ENCODE results near the gene DNAI7. TPM values are rescaled to one million over a fixed set of nuclear protein-coding genes. Genes with fewer than 3 reads are reported as not detected.

Gene DNAI7
- total and polyA plus RNA-seq, 3 donors from 2014 or later = 10.1 to 22.6 (median 21.0) TPM

DNA sequence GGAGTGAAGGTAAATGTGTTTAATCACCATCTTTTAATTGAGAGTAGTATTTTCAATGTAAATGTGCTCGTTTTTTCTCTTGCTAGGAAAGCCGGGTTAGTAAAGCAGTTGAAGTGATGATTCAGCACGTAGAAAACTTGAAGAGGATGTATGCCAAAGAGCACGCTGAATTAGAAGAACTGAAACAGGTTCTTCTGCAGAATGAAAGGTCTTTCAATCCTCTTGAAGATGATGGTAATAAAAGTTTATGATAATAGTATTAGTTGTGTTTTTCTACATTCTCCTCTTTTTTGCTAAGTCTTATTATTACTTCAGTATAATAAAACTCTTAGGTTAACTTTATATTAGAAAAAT lies 93.9 kb downstream of the DNAI7 start:
- DNase-seq = no peak
- WGBS, 2 donors = 79 to 82% methylated on average over 4 of the region's 4 CpGs
- Histone ChIP-seq H3K4me1 (no peaks in the 10 kb centered on the region), H3K27ac (no peak overlapping the region), H3K36me3 (ENCODE audit: low read depth, missing control alignments) (no peaks in the 10 kb centered on the region), H3K4me3 (no peak overlapping the region), H3K9me3 (no peaks in the 10 kb centered on the region), H3K27me3 (no peaks in the 10 kb centered on the region)
- intact Hi-C loops (cut with DNase I; ENCODE audit: low total_unique reads) = no loop called here
- TF ChIP-seq POLR2A (IDR thresholded peaks at IDR 0.05) = no peak
- TF ChIP-seq, protein P1, sequence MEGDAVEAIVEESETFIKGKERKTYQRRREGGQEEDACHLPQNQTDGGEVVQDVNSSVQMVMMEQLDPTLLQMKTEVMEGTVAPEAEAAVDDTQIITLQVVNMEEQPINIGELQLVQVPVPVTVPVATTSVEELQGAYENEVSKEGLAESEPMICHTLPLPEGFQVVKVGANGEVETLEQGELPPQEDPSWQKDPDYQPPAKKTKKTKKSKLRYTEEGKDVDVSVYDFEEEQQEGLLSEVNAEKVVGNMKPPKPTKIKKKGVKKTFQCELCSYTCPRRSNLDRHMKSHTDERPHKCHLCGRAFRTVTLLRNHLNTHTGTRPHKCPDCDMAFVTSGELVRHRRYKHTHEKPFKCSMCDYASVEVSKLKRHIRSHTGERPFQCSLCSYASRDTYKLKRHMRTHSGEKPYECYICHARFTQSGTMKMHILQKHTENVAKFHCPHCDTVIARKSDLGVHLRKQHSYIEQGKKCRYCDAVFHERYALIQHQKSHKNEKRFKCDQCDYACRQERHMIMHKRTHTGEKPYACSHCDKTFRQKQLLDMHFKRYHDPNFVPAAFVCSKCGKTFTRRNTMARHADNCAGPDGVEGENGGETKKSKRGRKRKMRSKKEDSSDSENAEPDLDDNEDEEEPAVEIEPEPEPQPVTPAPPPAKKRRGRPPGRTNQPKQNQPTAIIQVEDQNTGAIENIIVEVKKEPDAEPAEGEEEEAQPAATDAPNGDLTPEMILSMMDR (IDR thresholded peaks at IDR 0.05) = no peak

DNA sequence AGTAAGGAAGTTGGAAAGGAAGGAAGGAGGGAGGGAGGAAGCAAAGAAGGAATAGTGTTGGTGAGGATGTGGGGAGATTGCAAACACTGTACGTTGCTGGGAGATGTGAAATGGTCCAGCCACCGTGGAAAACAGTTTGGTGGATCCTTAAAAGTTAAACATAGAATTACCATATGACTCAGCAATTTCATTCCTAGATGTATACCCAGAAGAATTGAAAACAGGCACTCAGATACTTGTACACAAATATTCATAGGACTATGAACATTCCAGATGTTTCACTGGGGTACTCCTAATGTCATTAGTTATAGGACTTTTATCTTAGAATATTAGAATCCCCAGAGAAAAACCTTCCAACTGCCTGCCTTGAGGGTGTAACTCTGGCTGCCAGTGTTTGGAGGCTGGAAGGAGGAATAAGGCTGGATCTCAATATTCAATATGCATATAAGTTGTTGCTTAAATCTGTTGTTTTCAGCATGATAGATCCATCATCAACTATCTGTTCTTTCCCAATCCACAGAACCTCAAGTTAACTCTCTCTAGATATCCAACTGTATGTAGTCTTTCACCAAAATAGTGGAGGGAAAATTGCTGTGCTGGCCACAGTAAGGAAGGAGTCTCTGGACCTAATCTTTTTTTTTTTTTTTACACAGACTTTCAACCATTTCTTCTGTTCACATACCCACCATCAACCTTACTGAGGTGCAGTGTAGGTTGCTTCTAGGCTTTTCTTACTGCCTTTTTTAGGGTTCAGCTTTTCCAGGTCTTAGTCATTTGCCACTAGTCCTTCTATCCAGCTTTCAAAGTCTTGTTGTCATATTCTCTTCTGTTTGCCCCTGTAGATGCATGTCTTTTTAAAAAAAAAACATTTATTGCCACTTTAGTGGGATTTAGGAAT lies 94.5 kb downstream of the DNAI7 start:
- Histone ChIP-seq H3K27me3 (no peaks in the 10 kb centered on the region), H3K27ac (no peak overlapping the region), H3K4me3 (no peak overlapping the region), H3K36me3 (ENCODE audit: low read depth, missing control alignments) (no peaks in the 10 kb centered on the region), H3K9me3 (no peaks in the 10 kb centered on the region), H3K4me1 (no peaks in the 10 kb centered on the region)
- intact Hi-C loops (cut with DNase I; ENCODE audit: low total_unique reads) = no loop called here
- TF ChIP-seq, protein P1 (IDR thresholded peaks at IDR 0.05) = no peak
- no peak for TF ChIP-seq POLR2A (IDR thresholded peaks at IDR 0.05)
- 72 to 83% methylated on average over 2 of the region's 2 CpGs for WGBS, 2 donors
- DNase-seq = no peak

DNA sequence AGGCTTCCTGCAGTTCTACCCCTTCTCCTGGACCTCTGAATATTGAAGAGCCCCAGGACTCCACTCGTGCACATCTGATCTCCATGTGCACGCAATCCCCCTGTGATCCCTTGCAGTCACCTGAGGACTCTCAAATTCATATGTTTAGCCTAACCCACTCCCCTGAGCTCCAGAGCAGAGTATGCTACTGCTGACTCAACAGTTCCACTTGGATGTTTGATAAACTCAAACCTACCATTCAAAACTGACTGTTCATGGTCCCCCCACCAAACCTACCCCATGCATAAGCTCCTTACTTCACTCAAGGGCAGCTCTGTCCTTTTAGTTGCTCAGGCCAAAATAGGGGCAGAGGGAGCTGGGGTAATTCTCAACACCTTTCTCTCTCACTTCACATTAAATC lies 96.0 kb downstream of the DNAI7 start:
- Histone ChIP-seq H3K9me3 (no peaks in the 10 kb centered on the region), H3K4me1 (no peaks in the 10 kb centered on the region), H3K27ac (no peak overlapping the region), H3K27me3 (no peaks in the 10 kb centered on the region), H3K4me3 (no peak overlapping the region), H3K36me3 (ENCODE audit: low read depth, missing control alignments) (no peaks in the 10 kb centered on the region)
- intact Hi-C loops (cut with DNase I; ENCODE audit: low total_unique reads) = no loop called here
- no peak for DNase-seq
- TF ChIP-seq, protein P1 (IDR thresholded peaks at IDR 0.05) = no peak
- TF ChIP-seq POLR2A (IDR thresholded peaks at IDR 0.05) = no peak
- 89 to 97% methylated on average over 2 of the region's 2 CpGs for WGBS, 2 donors

DNA sequence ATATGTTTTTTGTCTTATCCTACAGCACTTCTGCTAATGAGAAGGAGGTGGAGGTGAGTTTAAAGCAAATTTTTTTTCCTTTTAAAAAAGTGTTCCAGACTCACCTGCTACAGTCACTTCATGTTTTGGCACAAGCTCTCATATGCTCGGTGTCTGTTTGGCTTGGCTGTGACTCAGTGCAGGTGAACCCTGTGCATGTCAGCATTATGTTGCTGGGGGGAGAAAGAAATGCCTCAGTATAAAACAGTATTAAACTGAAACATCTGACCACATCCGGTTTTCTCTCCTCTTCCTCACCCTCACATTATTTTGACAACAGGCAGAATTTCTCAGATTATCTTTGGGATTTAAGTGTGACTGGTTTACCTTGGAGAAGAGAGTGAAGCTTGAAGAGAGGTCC lies 105.2 kb downstream of the DNAI7 start:
- H3K36me3 ChIP-seq (ENCODE audit: low read depth, missing control alignments) = no peaks in the 10 kb centered on the region
- no peaks in the 10 kb centered on the region for H3K9me3 ChIP-seq
- no peaks in the 10 kb centered on the region for H3K27me3 ChIP-seq
- intact Hi-C loops (cut with DNase I; ENCODE audit: low total_unique reads) = no loop called here
- 51 to 70% methylated on average over 2 of the region's 2 CpGs for WGBS, 2 donors
- H3K4me3 ChIP-seq = no peak overlapping the region
- DNase-seq = no peak
- H3K27ac ChIP-seq = no peak overlapping the region
- H3K4me1 ChIP-seq = no peaks in the 10 kb centered on the region
- no peak for TF ChIP-seq POLR2A (IDR thresholded peaks at IDR 0.05)

DNA sequence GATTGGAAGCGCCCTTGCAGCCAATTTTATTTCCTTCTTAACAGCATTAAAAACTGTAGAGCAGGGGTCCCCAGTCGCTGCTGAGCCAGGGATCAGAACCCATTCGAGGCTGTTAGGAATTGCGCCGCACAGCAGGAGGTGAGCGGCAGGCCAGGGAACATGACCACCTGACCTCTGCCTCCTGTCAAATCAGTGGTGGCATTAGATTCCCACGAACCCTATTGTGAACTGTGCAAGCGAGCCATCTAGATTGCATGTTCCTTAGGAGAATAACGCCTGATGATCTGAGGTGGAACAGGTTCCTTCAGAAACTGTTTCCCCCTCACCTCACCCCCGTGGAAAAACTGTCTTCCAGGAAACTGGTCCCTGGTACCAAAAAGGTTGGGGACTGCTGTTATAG lies 107.4 kb downstream of the DNAI7 start:
- H3K27me3 ChIP-seq = no peaks in the 10 kb centered on the region
- 86% methylated on average over 10 of the region's 10 CpGs for WGBS, 2 donors
- no peaks in the 10 kb centered on the region for H3K9me3 ChIP-seq
- H3K4me3 ChIP-seq = no peak overlapping the region
- no peak for DNase-seq
- H3K4me1 ChIP-seq = no peaks in the 10 kb centered on the region
- H3K27ac ChIP-seq = no peak overlapping the region
- intact Hi-C loops (cut with DNase I; ENCODE audit: low total_unique reads) = no loop called here
- no peaks in the 10 kb centered on the region for H3K36me3 ChIP-seq (ENCODE audit: low read depth, missing control alignments)
- TF ChIP-seq, protein P1 (IDR thresholded peaks at IDR 0.05) = no peak
- TF ChIP-seq POLR2A (IDR thresholded peaks at IDR 0.05) = no peak

Measured in testis (tissue), 3 donors.